GM21381 (cell line): ENCODE measurements around the gene TAF3.

Experiments used
- ATAC-seq: cut with Tn5 transposase; IDR thresholded peaks from one replicate; pipeline ENCODE4 v1.9.1; 2021; ENCODE audit warnings: mild to moderate bottlenecking, moderate library complexity; ENCODE audit not compliant: unreplicated experiment

TAF3 gene

GRCh38 chr10:7965457-7965856 lies 147.2 kb downstream of the TAF3 start:
- ATAC-seq = no peak

GRCh38 chr10:7967035-7967434 lies 148.7 kb downstream of the TAF3 start:
- ATAC-seq = no peak

DNA sequence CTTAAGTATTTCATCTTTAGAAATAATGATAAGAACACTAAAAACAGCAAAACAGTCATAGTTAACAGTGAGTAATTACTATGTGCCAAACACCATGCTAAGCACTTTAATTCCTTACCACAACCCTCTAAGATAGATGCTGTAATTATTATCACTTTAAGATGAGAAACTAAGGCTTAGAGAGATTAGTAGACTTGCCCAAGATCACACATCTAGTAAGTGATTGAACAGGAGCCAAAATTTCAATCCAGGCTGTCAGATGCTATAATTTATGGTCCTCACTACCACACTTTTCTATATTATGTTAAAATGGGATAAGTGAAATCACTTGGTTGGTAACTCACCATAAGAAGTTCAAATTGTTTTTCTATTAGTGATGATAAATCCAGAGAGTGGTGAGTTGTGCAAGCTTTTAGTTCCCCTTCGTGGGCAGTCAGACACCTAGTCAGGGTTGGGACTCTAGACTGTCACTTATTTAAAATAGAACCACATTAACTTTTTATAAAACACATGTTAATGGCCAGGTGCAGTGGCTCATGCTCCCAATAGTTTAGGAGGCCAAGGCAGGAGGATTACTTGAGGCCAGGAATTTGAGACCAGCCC lies 150.3 kb downstream of the TAF3 start:
- no peak for ATAC-seq

DNA sequence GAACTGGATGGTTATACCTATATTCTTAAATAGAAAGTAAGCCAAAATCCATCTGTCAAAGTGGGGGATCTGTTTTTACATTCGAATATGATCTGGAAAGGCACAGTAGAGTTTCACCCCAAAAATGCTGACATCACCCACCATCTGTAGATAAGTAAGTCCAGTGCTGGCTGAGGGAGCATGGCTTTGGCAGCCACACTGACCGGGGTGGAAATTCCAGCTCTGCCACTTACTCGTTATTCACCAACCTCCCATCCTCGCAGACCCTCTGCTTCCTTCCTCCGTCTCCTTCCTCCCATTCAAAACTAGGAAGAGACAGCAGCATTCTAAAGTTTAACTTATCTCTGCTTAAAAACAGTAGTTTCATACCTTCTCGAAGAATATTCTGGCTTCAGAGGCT lies 151.3 kb downstream of the TAF3 start:
- no peak for ATAC-seq

DNA sequence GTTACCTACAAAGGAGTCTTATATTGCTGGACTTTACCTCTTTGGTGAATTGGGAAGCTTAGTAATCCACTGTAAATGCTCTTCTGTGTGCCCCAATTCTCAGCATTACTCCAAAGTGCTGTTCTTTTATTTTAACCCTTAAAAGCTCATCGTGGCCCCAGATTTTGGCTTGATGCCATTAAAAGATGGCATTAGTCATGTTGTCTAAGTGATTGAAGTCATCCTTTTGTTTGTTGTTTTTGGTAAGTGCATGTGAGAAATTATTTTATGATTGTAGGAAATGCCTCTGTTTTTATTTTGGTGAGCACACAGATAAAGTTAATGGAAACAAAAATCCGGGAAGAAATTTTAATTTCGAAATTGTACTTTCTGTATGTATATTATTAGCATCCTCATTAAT lies 153.6 kb downstream of the TAF3 start:
- ATAC-seq = no peak

DNA sequence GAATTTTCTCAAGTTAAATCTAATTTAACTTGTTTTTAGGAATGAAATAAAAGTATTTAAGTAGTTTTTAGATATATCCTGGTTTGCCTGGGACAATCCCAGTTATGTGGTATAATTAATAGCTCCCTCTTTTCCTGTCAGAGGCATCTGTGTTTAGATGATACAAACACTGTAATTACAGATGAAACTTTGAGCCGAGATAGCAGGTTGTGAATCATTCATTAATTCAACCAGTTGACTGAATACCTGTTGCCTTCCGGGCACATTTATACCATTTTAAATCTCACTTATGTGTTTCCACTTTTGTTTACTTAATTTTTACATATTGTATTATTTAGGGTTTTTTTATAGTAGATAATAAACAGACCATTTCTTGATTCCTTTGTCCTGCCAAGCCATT lies 154.1 kb downstream of the TAF3 start:
- no peak for ATAC-seq

GRCh38 chr10:7980196-7980595 lies 161.9 kb downstream of the TAF3 start:
- no peak for ATAC-seq

DNA sequence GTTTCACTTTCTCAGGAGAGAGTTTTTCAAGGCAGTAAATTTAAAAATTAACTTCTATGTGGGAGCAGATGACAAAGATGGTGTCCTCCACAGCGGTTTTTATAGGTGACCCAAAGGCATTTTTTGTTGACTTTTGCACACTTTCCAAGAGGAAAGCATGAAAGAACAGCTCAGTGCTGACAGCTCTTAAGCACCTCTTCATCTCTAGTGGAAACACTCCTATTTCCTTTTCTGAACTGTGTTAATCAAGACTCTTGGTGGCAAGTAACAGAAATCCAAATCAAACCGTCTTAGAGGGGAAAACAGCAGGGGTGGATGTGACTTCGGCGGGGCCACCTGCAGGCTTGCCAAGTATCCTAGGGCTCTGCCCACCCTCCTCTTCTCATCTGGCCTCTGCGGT lies 164.4 kb downstream of the TAF3 start:
- ATAC-seq = no peak

GRCh38 chr10:7984325-7984724 lies 166.0 kb downstream of the TAF3 start:
- ATAC-seq = no peak

GRCh38 chr10:7984896-7985295 lies 166.6 kb downstream of the TAF3 start:
- ATAC-seq = no peak

- ATAC-seq = no peak
Observed at GRCh38 chr10:7986851-7987250, 168.5 kb downstream of the TAF3 start.

- ATAC-seq = no peak
Observed at GRCh38 chr10:7988989-7989388, 170.7 kb downstream of the TAF3 start.

DNA sequence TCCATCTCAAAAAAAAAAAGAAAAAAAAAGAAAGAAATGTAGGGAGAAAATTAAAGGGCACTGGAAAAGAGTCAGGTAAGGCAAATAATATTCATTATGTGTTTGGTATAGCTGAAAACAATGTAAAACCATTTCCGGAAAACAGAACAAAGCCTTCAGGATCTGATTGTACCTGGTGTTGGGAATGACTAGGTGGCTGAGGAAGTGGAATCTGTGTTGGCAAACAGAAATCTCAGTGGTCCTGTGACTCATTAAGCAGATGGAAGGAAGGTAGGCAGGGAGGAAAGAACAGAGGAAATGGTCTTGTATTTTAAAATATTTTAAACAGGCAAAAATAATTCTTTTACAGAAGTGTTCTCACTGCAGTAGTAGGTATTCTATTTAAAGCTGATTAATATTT lies 180.5 kb downstream of the TAF3 start:
- no peak for ATAC-seq

DNA sequence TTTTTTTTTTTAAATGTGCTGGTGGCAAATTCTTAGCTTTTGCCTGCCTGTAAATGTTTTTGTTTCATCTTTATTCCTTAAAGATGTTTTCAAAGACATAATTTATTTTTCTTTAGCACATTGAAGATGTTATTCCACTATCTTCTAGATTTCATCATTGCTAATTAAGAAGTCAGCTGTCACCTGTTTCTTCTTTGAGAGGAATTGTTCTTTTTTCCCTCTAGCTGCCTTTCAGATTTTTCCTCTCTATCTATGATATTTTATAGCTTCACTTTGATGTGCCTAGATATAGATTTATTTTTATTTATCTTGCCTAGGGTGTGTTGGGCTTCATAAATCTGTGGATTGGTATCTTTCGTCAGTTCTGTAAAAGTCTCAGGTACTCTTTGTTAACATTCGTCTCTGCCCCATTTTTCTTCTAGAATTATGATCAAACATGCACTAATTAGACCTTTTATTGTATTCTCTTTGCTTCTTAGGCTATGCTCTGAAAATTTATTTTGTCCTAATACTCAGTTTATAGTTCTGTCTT lies 186.2 kb downstream of the TAF3 start:
- no peak for ATAC-seq

DNA sequence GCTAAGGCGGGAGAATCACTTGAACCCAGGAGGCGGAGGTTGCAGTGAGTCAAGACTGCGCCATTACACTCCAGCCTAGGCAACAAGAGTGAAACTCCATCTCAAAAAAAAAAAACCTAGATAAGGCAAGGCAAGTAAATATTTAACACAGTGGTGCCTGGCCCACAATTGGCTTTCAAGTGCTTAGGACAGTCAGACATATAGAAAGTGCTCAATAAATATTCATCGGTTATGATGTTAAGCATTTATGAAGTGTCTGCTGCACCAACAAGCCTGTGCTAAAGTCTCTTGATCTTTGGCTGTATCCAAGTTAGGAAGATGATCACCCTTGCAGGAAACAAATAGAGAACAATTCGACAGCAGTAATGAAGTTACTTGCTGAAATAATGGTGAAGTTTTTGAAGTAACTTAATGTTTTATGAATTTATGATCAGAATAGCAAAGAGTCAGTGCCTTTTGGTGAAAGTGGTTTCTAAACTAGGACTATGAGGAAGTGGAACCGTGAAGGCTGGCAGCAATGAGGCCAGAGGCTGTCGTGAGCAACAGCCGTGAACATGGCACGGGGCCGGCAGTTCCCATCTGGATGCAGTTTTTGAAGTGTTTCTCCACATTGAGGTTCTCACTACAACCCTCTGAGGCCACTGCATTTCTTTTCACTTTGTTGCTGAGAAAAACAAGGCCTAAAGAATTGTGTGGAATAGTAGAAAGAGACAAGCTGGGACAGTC lies 188.1 kb downstream of the TAF3 start:
- ATAC-seq = no peak

DNA sequence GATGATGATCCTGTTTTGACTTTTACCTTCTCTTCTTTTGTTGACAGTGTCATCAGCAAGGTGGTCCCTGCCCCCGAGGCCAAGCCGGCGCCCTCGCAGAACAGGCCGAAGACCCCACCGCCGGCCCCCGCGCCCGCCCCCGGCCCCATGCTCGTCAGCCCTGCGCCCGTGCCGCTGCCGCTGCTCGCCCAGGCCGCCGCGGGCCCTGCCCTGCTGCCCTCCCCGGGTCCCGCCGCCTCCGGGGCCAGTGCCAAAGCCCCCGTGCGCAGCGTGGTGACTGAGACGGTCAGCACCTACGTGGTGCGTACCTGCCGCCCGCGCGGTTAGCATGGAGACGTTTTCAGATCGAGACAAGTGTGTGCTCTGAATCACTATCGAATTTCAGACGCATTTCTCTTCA lies 190.7 kb downstream of the TAF3 start:
- ATAC-seq = no peak

DNA sequence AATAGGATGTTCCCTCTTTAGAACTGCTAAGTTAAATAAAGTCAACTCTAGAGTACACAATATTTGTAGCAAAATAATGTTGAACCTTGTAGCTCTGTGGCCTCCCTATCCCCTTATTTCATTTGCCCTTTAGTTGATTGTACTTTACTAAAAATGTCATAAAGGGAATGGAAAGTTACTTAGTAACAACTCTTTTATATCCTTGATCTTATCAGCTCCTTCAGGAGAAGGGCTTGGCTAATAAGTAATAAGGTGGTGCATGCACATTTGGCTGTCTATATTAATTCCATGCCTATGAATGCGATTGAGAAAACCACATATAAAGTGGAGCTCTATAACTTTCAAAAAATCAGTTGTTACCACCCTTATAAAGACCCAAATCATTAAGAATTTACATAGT lies 194.7 kb downstream of the TAF3 start:
- no peak for ATAC-seq

GRCh38 chr10:8013619-8014018 lies 195.3 kb downstream of the TAF3 start:
- no peak for ATAC-seq

- ATAC-seq = no peak
Observed at GRCh38 chr10:8014649-8015048, 196.3 kb downstream of the TAF3 start.

- ATAC-seq = no peak
Observed at GRCh38 chr10:8017277-8017676, 199.0 kb downstream of the TAF3 start.

- ATAC-seq = no peak
Observed at GRCh38 chr10:8023321-8023720, 205.0 kb downstream of the TAF3 start.

DNA sequence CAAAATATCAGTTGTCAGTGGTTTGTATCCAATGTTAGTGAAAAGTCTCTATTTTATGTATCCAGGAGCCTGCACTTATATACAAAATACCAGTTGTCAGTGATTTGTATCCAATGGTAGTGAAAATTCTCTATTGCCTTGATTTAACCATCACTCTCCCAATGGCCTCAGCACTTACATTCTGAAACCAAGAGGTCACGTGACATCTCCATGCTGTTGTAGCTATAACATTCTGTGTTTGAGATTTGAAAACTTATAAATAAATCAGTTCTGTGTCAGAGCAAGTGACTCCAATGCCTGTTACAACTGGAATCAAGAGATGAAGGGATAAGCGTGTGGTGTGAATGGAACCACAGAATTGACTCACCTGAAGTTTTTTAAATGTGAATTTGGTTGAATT lies 205.5 kb downstream of the TAF3 start:
- ATAC-seq = no peak
